Measurements from ENCODE around the gene UPK1A. TPM values are rescaled to one million over a fixed set of nuclear protein-coding genes. Genes with fewer than 3 reads are reported as not detected.

The UPK1A gene
- total RNA-seq, 1 donor from 2014 or later: 0.65 TPM

DNA sequence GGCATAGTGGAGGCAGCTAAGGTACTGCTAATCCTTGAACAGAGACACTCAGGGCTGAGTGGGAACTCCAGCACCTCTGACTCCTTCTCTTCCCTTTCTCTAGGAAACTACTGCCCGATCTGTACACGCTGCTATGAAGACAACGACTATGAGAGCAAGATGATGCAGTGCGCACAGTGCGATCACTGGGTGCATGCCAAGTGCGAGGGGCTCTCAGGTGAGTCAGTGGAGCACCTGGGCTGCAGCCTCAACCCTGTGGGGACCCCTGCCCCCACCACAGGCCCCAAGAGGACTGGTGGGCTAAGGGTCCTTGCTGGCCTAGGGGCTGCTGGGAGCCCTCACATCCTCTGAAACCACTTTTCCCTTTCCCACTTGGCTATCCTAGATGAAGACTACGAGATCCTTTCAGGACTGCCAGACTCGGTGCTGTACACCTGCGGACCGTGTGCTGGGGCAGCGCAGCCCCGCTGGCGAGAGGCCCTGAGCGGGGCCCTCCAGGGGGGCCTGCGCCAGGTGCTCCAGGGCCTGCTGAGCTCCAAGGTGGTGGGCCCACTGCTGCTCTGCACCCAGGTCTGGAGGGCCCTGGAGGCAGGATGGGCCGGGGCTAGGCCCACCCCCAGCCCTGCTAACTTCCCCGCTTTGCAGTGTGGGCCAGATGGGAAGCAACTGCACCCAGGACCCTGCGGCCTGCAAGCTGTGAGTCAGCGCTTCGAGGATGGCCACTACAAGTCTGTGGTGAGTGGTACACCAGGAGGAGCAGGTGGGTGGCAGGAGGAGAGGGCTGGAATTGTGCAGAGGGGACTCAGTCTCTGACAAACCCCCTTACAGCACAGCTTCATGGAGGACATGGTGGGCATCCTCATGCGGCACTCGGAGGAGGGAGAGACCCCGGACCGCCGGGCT lies 61.0 kb downstream of the UPK1A start:
- TF ChIP-seq, protein P1, sequence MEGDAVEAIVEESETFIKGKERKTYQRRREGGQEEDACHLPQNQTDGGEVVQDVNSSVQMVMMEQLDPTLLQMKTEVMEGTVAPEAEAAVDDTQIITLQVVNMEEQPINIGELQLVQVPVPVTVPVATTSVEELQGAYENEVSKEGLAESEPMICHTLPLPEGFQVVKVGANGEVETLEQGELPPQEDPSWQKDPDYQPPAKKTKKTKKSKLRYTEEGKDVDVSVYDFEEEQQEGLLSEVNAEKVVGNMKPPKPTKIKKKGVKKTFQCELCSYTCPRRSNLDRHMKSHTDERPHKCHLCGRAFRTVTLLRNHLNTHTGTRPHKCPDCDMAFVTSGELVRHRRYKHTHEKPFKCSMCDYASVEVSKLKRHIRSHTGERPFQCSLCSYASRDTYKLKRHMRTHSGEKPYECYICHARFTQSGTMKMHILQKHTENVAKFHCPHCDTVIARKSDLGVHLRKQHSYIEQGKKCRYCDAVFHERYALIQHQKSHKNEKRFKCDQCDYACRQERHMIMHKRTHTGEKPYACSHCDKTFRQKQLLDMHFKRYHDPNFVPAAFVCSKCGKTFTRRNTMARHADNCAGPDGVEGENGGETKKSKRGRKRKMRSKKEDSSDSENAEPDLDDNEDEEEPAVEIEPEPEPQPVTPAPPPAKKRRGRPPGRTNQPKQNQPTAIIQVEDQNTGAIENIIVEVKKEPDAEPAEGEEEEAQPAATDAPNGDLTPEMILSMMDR (IDR thresholded peaks at IDR 0.05): no peak
- H3K36me3 Mint-ChIP-seq (ENCODE audit: low read depth): peaks cover 62% of the 10 kb centered on the region
- no peaks in the 10 kb centered on the region for H3K4me1 Mint-ChIP-seq (ENCODE audit: low read depth)
- H3K27me3 Mint-ChIP-seq (ENCODE audit: low read depth): no peaks in the 10 kb centered on the region
- H3K9me3 Mint-ChIP-seq (ENCODE audit: low read depth): no peaks in the 10 kb centered on the region
- no peak overlapping the region for H3K4me3 Mint-ChIP-seq (ENCODE audit: unreplicated experiment)
- no peak overlapping the region for H3K27ac Mint-ChIP-seq (ENCODE audit: unreplicated experiment)
- DNase-seq (ENCODE audit: low spot score): no peak

Other genes starting within 250 kb of the UPK1A start
- not detected in 3 replicates for gene FFAR2, start 218.3 kb upstream of the UPK1A start, total RNA-seq
- gene KRTDAP, start 176.1 kb upstream of the UPK1A start, total RNA-seq: not detected in 3 replicates
- 1.3 to 2.1 TPM in 2 of 3 replicates, not detected in the other for gene DMKN, start 152.9 kb upstream of the UPK1A start, total RNA-seq
- gene SBSN, start 138.2 kb upstream of the UPK1A start, total RNA-seq: 0.30 to 0.56 TPM (median 0.36 TPM) in 3 replicates
- not detected in 3 replicates for gene GAPDHS, start 133.1 kb upstream of the UPK1A start, total RNA-seq
- 86.3 to 105 TPM (median 90.9 TPM) in 3 replicates for gene TMEM147, start 120.9 kb upstream of the UPK1A start, total RNA-seq
- gene ATP4A, start 102.9 kb upstream of the UPK1A start, total RNA-seq: not detected in 3 replicates
- gene PMIS2, start 80.3 kb upstream of the UPK1A start, total RNA-seq: not detected in 3 replicates
- gene HAUS5, start 53.8 kb upstream of the UPK1A start, total RNA-seq: 7.7 to 17.2 TPM (median 8.4 TPM) in 3 replicates
- 75.4 to 92.2 TPM (median 91.3 TPM) in 3 replicates for gene RBM42, start 37.5 kb upstream of the UPK1A start, total RNA-seq
- gene ETV2, start 24.8 kb upstream of the UPK1A start, total RNA-seq: 1.5 to 1.7 TPM (median 1.6 TPM) in 3 replicates
- gene COX6B1, start 18.2 kb upstream of the UPK1A start, total RNA-seq: 266 to 279 TPM (median 268 TPM) in 3 replicates
- gene ZBTB32, start 38.0 kb downstream of the UPK1A start, total RNA-seq: not detected in 3 replicates
- gene KMT2B, start 51.5 kb downstream of the UPK1A start, total RNA-seq: 27.3 to 31.5 TPM (median 30.8 TPM) in 3 replicates
- gene IGFLR1, start 75.9 kb downstream of the UPK1A start, total RNA-seq: 0.59 to 1.4 TPM (median 0.99 TPM) in 3 replicates
- 22.9 to 28.8 TPM (median 24.7 TPM) in 3 replicates for gene U2AF1L4, start 78.9 kb downstream of the UPK1A start, total RNA-seq
- 59.9 to 71.1 TPM (median 61.8 TPM) in 3 replicates for gene PSENEN, start 79.1 kb downstream of the UPK1A start, total RNA-seq
- gene LIN37, start 82.1 kb downstream of the UPK1A start, total RNA-seq: 11.9 to 18.6 TPM (median 13.5 TPM) in 3 replicates
- gene HSPB6, start 90.5 kb downstream of the UPK1A start, total RNA-seq: 0.75 to 5.7 TPM (median 5.0 TPM) in 3 replicates
- 17.4 to 24.6 TPM (median 20.3 TPM) in 3 replicates for gene PROSER3, start 91.7 kb downstream of the UPK1A start, total RNA-seq
- 8.5 to 14.6 TPM (median 12.0 TPM) in 3 replicates for gene ARHGAP33, start 109.0 kb downstream of the UPK1A start, total RNA-seq
- gene PRODH2, start 146.3 kb downstream of the UPK1A start, total RNA-seq: not detected in 3 replicates
- not detected in 3 replicates for gene NPHS1, start 186.0 kb downstream of the UPK1A start, total RNA-seq
- gene KIRREL2, start 190.4 kb downstream of the UPK1A start, total RNA-seq: 0.22 TPM in 1 of 3 replicates, not detected in the others
- gene APLP1, start 202.1 kb downstream of the UPK1A start, total RNA-seq: 31.7 to 76.4 TPM (median 66.8 TPM) in 3 replicates
- 4.4 to 5.0 TPM (median 4.4 TPM) in 3 replicates for gene NFKBID, start 234.0 kb downstream of the UPK1A start, total RNA-seq
- gene HCST, start 236.0 kb downstream of the UPK1A start, total RNA-seq: 0.50 to 1.0 TPM in 2 of 3 replicates, not detected in the other
- not detected in 3 replicates for gene TYROBP, start 241.8 kb downstream of the UPK1A start, total RNA-seq

Measured in chondrocyte (in vitro differentiated cells).